22Rv1 (cell line): ENCODE data around the gene GAB2.
"Not testable (repeated sequence)": the region's sequence is repeated elsewhere in the genome, so short reads cannot be mapped to it uniquely, and the experiment has no call there.

ENCODE experiments used
- H3K27ac ChIP-seq: fragments of 450-650 bp; 2 replicates; pipeline ENCODE4 v1.5.1; 2017
- ZFX ChIP-seq: fragments of 450-650 bp; IDR thresholded peaks from 2 replicates; pipeline ENCODE4 v1.6.1; 2017; ENCODE audit warnings: antibody characterized with exemption, borderline replicate concordance
- TF ChIP-seq, protein P1 (sequence below): fragments of 450-650 bp; IDR thresholded peaks from 2 replicates; pipeline ENCODE4 v1.5.1; 2017; ENCODE audit warnings: mild to moderate bottlenecking

Gene GAB2

DNA sequence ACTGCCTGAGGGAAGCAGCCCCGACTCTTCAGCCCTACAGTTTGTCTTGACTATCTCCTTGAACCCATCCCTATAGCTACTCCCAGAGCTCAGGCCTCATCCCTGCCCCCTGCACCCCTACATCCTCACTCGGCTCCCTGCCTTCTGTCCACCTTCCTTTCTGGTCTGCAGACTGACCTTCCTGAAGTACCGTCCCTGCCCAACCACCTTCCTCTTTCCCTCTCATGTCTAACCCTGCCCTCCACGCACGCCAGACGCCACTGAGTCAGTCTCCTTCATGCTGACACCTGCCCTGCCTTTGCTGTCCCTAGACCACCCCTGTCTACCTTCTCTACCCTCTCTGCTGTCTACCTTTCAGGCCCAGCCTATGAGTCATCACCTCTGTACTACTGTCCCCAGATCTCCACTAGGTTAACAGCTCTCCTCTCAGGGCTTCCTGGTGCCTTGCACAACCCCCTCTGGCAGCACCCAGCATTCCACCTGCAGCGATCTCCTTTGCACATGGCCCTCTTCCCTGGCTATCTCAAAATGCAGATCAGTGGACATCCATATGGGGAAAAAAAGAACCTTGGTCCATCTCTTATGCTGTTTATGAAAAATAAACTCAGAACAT, 238.1 kb downstream of the GAB2 start:
- TF ChIP-seq ZFX, result no peak
- TF ChIP-seq, protein P1, sequence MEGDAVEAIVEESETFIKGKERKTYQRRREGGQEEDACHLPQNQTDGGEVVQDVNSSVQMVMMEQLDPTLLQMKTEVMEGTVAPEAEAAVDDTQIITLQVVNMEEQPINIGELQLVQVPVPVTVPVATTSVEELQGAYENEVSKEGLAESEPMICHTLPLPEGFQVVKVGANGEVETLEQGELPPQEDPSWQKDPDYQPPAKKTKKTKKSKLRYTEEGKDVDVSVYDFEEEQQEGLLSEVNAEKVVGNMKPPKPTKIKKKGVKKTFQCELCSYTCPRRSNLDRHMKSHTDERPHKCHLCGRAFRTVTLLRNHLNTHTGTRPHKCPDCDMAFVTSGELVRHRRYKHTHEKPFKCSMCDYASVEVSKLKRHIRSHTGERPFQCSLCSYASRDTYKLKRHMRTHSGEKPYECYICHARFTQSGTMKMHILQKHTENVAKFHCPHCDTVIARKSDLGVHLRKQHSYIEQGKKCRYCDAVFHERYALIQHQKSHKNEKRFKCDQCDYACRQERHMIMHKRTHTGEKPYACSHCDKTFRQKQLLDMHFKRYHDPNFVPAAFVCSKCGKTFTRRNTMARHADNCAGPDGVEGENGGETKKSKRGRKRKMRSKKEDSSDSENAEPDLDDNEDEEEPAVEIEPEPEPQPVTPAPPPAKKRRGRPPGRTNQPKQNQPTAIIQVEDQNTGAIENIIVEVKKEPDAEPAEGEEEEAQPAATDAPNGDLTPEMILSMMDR, result no peak
- H3K27ac ChIP-seq, result no peak overlapping the region

DNA sequence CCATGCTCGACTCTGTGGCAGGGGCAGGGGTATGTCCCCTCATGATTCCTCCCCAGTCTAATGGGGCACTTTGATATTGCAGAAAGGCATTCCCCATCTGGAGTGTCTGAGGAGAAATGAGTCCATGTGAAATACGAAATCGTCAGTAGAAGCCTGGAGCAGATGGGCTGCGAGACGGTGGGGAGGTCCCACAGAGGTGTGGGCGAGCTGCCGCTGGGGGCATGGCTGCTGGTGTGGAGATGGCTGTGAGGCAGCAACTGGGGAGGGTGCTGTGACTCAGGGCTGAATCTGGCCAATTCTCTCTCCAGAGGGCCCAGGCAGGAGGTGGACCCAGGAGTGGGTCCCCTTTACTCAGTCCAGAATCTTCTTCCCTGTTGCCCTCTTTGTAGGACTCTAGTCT, 240.4 kb downstream of the GAB2 start:
- TF ChIP-seq, protein P1, result no peak
- TF ChIP-seq ZFX, result no peak
- H3K27ac ChIP-seq, result no peak overlapping the region

- H3K27ac ChIP-seq, result no peak overlapping the region
- TF ChIP-seq, protein P1, result no peak
- TF ChIP-seq ZFX, result no peak
Observed at GRCh38 chr11:78176605-78177141, 240.9 kb downstream of the GAB2 start.

- not testable (repeated sequence) for H3K27ac ChIP-seq
Observed at GRCh38 chr11:78175862-78176261, 241.8 kb downstream of the GAB2 start.

DNA sequence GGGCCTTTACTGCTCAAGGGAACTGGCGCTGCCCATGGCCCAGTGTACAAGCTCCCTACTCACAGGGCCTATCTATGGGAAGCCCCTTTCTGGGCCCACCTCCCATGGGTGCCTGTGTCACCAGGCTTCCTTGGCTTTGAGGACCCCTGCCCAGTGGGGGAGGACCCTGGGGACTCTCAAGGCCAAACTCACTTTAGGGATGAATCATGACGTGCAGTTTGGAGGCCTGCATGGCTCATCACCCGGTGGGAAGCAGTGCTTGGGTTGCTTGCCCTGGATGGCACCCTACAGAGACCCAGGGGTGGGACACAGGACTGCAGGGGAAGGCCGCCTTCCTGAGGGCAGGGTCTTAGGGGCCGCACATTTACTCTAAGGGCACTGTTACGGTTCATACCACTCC, 245.7 kb downstream of the GAB2 start:
- H3K27ac ChIP-seq, result no peak overlapping the region
- no peak for TF ChIP-seq ZFX
- TF ChIP-seq, protein P1, result no peak

GRCh38 chr11:78170874-78171549, 246.6 kb downstream of the GAB2 start:
- no peak overlapping the region for H3K27ac ChIP-seq
- no peak for TF ChIP-seq ZFX
- TF ChIP-seq, protein P1, result no peak

- TF ChIP-seq ZFX, result no peak
- TF ChIP-seq, protein P1, result no peak
- no peak overlapping the region for H3K27ac ChIP-seq
Observed at GRCh38 chr11:78170413-78170812, 247.2 kb downstream of the GAB2 start.
